Measurements from ENCODE around the gene FER.

DNA sequence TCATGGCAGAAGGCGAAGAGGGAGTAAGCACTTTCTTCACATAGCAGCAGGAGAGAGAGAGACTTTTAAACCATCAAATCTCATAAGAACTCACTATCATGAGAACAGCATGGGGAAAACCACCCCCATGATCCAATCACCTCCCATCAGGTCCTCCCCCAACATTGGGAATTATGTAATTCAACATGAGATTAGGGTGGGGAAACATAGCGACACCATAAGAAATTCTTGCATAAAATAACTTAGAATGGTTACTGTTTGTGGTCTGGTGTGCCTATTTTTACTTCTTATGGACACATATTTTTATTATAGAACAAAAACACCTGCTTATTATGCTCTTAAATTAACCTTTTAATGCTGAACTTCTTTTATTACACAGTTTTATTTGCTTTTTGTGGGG, 364.0 kb downstream of the FER start:
- TF ChIP-seq, protein P1, sequence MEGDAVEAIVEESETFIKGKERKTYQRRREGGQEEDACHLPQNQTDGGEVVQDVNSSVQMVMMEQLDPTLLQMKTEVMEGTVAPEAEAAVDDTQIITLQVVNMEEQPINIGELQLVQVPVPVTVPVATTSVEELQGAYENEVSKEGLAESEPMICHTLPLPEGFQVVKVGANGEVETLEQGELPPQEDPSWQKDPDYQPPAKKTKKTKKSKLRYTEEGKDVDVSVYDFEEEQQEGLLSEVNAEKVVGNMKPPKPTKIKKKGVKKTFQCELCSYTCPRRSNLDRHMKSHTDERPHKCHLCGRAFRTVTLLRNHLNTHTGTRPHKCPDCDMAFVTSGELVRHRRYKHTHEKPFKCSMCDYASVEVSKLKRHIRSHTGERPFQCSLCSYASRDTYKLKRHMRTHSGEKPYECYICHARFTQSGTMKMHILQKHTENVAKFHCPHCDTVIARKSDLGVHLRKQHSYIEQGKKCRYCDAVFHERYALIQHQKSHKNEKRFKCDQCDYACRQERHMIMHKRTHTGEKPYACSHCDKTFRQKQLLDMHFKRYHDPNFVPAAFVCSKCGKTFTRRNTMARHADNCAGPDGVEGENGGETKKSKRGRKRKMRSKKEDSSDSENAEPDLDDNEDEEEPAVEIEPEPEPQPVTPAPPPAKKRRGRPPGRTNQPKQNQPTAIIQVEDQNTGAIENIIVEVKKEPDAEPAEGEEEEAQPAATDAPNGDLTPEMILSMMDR (IDR thresholded peaks at IDR 0.05; ENCODE audit: borderline replicate concordance, extremely low read depth, low read length, poor library complexity, severe bottlenecking) = no peak
- no peak for TF ChIP-seq EZH2 (IDR thresholded peaks at IDR 0.05; ENCODE audit: borderline replicate concordance, low read depth, low read length, severe bottlenecking)

Data from DND-41 (cell line).